HepG2 (cell line): Measurements from ENCODE around the gene MCU. TPM values are rescaled to one million over a fixed set of nuclear protein-coding genes. Genes with fewer than 3 reads are reported as not detected.

Source experiments
- ATAC-seq: fragments of 200-7000 bp; cut with Tn5 transposase; 3 replicates; pipeline ENCODE4 v1.9.1; 2020; ENCODE audit warnings: mild to moderate bottlenecking, moderate library complexity
- BruUV-seq: library from RNA; stranded (reverse); fragments of 400-500 nt; replicated peaks from 2 replicates; lab custom pipeline; 2021; lab: Mats Ljungman, UMichigan
- CTCF ChIA-PET: fragments of 300-600 bp; formaldehyde crosslinking; extraction: SDS; loops from one replicate; lab custom pipeline; 2021; ENCODE audit warnings: low total read pairs, inconsistent platforms, low intra/inter-chr PET ratio; lab: Yijun Ruan, JAX
- POLR2A ChIA-PET: fragments of 350-600 bp; sonication (Branson Sonifier 250); formaldehyde crosslinking; loops from one replicate; lab custom pipeline; 2020; ENCODE audit warnings: antibody characterized with exemption, inconsistent platforms; lab: Yijun Ruan, JAX
- DNase-seq: peaks from one replicate; pipeline ENCODE4 v3.0.0-alpha.2; 2015; ENCODE audit warnings: low spot score
- FAIRE-seq: peaks from 3 replicates; lab custom pipeline; 2011; peaks lifted over from hg19 to GRCh38; lab: Jason Lieb, UNC
- H2AFZ ChIP-seq: one replicate; pipeline ENCODE4 v1.6.1; 2011; ENCODE audit warnings: low read length, inconsistent platforms
- H3K27ac ChIP-seq: fragments of 300-600 bp; 3 replicates; pipeline ENCODE4 v1.8.0; 2011; ENCODE audit warnings: mixed run types, mild to moderate bottlenecking, mixed read lengths, low read length, inconsistent platforms; ENCODE audit not compliant: insufficient read depth; ENCODE audit errors: extremely low read length
- H3K27me3 ChIP-seq, 2 experiments: fragments of 200-600 bp in 1 of 2; 2 replicates in 1 of 2; 3 replicates in 1 of 2; pipeline versions ENCODE4 v1.6.0 to v1.8.0; 2011; ENCODE audit warnings: low read length in 2 of 2, mild to moderate bottlenecking in 2 of 2, moderate library complexity in 2 of 2, inconsistent platforms in 1 of 2; ENCODE audit not compliant: insufficient read depth in 2 of 2, control insufficient read depth in 1 of 2
- H3K36me3 ChIP-seq, 2 experiments: fragments of 200-600 bp in 1 of 2; replicated peaks in 1 of 2; 2 replicates in 1 of 2; 3 replicates in 1 of 2; pipeline versions ENCODE4 v1.5.1 to v1.8.0; 2011; ENCODE audit warnings: low read length in 2 of 2, inconsistent platforms in 1 of 2; ENCODE audit not compliant: insufficient read depth in 2 of 2, control insufficient read depth in 1 of 2
- H3K4me1 ChIP-seq: 2 replicates; pipeline ENCODE4 v1.5.1; 2012; ENCODE audit warnings: low read length, inconsistent platforms; ENCODE audit not compliant: insufficient read depth
- H3K4me2 ChIP-seq: 2 replicates; pipeline ENCODE4 v1.6.0; 2011; ENCODE audit warnings: low read depth, low read length, inconsistent platforms
- H3K4me3 ChIP-seq, 3 experiments: fragments of 200-600 bp in 1 of 3; sonication (generic), shearing (Covaris generic) in 1 of 3; replicated peaks in 1 of 3; 2 replicates each; pipeline ENCODE4 v1.5.1; 2011 to 2016; ENCODE audit warnings: low read length in 3 of 3, inconsistent platforms in 2 of 3, low read depth in 2 of 3, mild to moderate bottlenecking in 2 of 3, control low read depth in 1 of 3, mixed read lengths in 1 of 3; ENCODE audit not compliant: insufficient read depth in 1 of 3
- H3K79me2 ChIP-seq: one replicate; pipeline ENCODE4 v1.6.1; 2011; ENCODE audit warnings: low read length, inconsistent platforms; ENCODE audit not compliant: insufficient read depth
- H3K9ac ChIP-seq: 2 replicates; pipeline ENCODE4 v1.6.0; 2011; ENCODE audit warnings: mild to moderate bottlenecking, low read depth, low read length, inconsistent platforms; ENCODE audit not compliant: insufficient read depth
- H3K9me3 ChIP-seq: 2 replicates; pipeline ENCODE4 v1.5.1; 2012; ENCODE audit warnings: mild to moderate bottlenecking, low read length
- H4K20me1 ChIP-seq: 2 replicates; pipeline ENCODE4 v1.6.0; 2011; ENCODE audit warnings: inconsistent platforms, mild to moderate bottlenecking, low read length, moderate library complexity; ENCODE audit not compliant: insufficient read depth
- FOXA3 ChIP-seq: IDR thresholded peaks from 2 replicates; pipeline ENCODE4 v1.6.1; 2016; ENCODE audit warnings: missing genetic modification reagents, missing compliant biosample characterization
- PPARG ChIP-seq: conservative IDR thresholded peaks from 2 replicates; pipeline ENCODE4 v1.6.1; 2016; ENCODE audit warnings: missing biosample characterization, missing genetic modification reagents
- SOX13 ChIP-seq, 3 experiments: fragments of 450-650 bp in 1 of 3; sonication (generic) in 1 of 3; formaldehyde crosslinking in 1 of 3; IDR thresholded peaks in 2 of 3; conservative IDR thresholded peaks in 1 of 3; 2 replicates each; pipeline versions ENCODE4 v1.5.0 to v1.6.1; 2016 to 2020; ENCODE audit warnings: antibody characterized with exemption in 1 of 3, mild to moderate bottlenecking in 1 of 3, missing compliant biosample characterization in 1 of 3, missing genetic modification reagents in 1 of 3, moderate library complexity in 1 of 3
- ZNF839 ChIP-seq: sonication (generic); formaldehyde crosslinking; IDR thresholded peaks from 2 replicates; pipeline ENCODE4 v1.4.0; 2020; ENCODE audit warnings: missing genetic modification reagents, mild to moderate bottlenecking, borderline replicate concordance
- WGBS: methylation state at CpG from one replicate; pipeline ENCODE4 v1.1.6; 2017; ENCODE audit warnings: low lambda C conversion rate; 5-methylcytosine and 5-hydroxymethylcytosine counted together
- in situ Hi-C: cut with HindIII; loops from 2 replicates; pipeline ENCODE4 v1.10.0; 2017; ENCODE audit warnings: low pct_unique_long_range_greater_than_20kb; ENCODE audit not compliant: extremely low pct_ligation_motif_present
- intact Hi-C: fragments of 100-400 bp; cut with micrococcal nuclease; formaldehyde crosslinking; loops from one replicate; pipeline ENCODE4 v1.10.0; 2022; ENCODE audit not compliant: unreplicated experiment
- polyA plus RNA-seq, 8 experiments: library from polyadenylated mRNA; depleted of rRNA in 3 of 8; stranded (reverse) in 7 of 8; unstranded in 1 of 8; fragments of >200 nt; fragmentation: Illumina TruSeq in 4 of 8; extraction: Trizol in 4 of 8; gene quantifications; 2 replicates each; pipeline versions ENCODE4 v1.2.1 to v1.2.3, GENCODE V29; 2011 to 2016; ENCODE audit warnings: low read depth in 4 of 8, missing spikeins in 1 of 8, mixed read lengths in 1 of 8; ENCODE audit not compliant: insufficient read depth in 1 of 8
- total RNA-seq, 5 experiments: library from RNA; depleted of rRNA; stranded (reverse); fragments of >200 nt; fragmentation: Illumina TruSeq; extraction: Trizol; gene quantifications; 2 replicates each; pipeline ENCODE4 v1.2.3, GENCODE V29; 2016; ENCODE audit warnings: low read depth in 1 of 5
- TF ChIP-seq, protein P1 (sequence below): IDR thresholded peaks from 2 replicates; pipeline ENCODE4 v1.4.0; 2020; ENCODE audit warnings: mild to moderate bottlenecking, missing genetic modification reagents
- TF ChIP-seq, protein P2 (sequence below): sonication (generic); formaldehyde crosslinking; conservative IDR thresholded peaks from 2 replicates; pipeline ENCODE4 v1.4.0; 2020; ENCODE audit warnings: mild to moderate bottlenecking, missing genetic modification reagents, moderate library complexity
- TF ChIP-seq, protein P3 (sequence below): sonication (generic); formaldehyde crosslinking; IDR thresholded peaks from 2 replicates; pipeline ENCODE4 v1.4.0; 2020; ENCODE audit warnings: mild to moderate bottlenecking, missing genetic modification reagents

MCU gene
- total and polyA plus RNA-seq, 2 of the 13 experiments (the other 11 are each of a cell fraction or from before 2014, with no cell fraction given): 25.9 to 64.5 TPM

DNA sequence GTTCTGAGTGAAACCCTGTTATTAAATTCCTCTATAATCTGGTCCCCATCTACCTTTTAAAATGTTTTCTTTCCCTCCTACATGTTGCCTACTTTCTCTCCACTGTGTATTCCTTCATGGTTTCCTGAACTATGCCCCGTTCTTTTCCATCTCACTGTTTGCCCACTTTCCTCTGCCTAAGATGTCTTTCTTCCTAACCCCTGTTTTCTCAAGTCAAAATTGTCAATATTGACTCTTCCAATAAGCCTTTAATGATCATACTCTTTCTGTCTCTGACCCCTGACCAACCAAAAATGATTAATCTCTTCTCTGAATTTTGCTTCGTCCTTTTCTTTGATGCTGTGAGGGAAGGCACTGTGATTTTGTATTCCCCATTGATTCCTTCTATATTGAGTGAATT lies 171.0 kb downstream of the MCU start:
- intact Hi-C loops: no loop called here
- H3K79me2 ChIP-seq: no peaks in the 10 kb centered on the region
- in situ Hi-C loops: no loop called here
- peaks cover 0 to 14% of the 10 kb centered on the region in 2 experiments for H3K36me3 ChIP-seq
- no TSS peak for BruUV-seq
- no peaks in the 10 kb centered on the region for H3K27me3 ChIP-seq
- ChIA-PET CTCF (no interaction called here), POLR2A (no interaction called here)
- H3K4me2 ChIP-seq: peak overlapping the region; percentile 2; the same call in 1 of the 2 replicates
- FAIRE-seq: peak; percentile 8
- H3K9me3 ChIP-seq: no peaks in the 10 kb centered on the region
- H3K4me1 ChIP-seq: peaks cover 13% of the 10 kb centered on the region
- H4K20me1 ChIP-seq: no peaks in the 10 kb centered on the region
- H3K9ac ChIP-seq: no peak overlapping the region
- DNase-seq: no peak
- H2AFZ ChIP-seq: no peak overlapping the region
- H3K27ac ChIP-seq: no peak overlapping the region
- 38% methylated on average over 2 of the region's 2 CpGs for WGBS
- H3K4me3 ChIP-seq: no peak overlapping the region
- ATAC-seq: no peak
- TF ChIP-seq SOX13 (IDR thresholded peaks at IDR 0.05): no peak
- TF ChIP-seq SOX13 (CRISPR knock-in tag; conservative IDR thresholded peaks at IDR 0.05 in 1 of 2, IDR thresholded peaks at IDR 0.05 in 1 of 2): 0 out of 4 replicates have a peak, but pooled peaks of 1 of the 2 experiments have one; percentile 14
- TF ChIP-seq, protein P1, sequence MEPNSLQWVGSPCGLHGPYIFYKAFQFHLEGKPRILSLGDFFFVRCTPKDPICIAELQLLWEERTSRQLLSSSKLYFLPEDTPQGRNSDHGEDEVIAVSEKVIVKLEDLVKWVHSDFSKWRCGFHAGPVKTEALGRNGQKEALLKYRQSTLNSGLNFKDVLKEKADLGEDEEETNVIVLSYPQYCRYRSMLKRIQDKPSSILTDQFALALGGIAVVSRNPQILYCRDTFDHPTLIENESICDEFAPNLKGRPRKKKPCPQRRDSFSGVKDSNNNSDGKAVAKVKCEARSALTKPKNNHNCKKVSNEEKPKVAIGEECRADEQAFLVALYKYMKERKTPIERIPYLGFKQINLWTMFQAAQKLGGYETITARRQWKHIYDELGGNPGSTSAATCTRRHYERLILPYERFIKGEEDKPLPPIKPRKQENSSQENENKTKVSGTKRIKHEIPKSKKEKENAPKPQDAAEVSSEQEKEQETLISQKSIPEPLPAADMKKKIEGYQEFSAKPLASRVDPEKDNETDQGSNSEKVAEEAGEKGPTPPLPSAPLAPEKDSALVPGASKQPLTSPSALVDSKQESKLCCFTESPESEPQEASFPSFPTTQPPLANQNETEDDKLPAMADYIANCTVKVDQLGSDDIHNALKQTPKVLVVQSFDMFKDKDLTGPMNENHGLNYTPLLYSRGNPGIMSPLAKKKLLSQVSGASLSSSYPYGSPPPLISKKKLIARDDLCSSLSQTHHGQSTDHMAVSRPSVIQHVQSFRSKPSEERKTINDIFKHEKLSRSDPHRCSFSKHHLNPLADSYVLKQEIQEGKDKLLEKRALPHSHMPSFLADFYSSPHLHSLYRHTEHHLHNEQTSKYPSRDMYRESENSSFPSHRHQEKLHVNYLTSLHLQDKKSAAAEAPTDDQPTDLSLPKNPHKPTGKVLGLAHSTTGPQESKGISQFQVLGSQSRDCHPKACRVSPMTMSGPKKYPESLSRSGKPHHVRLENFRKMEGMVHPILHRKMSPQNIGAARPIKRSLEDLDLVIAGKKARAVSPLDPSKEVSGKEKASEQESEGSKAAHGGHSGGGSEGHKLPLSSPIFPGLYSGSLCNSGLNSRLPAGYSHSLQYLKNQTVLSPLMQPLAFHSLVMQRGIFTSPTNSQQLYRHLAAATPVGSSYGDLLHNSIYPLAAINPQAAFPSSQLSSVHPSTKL: peak; percentile 32; the same call in 1 of the 2 replicates
- TF ChIP-seq PPARG (CRISPR knock-in tag): peak; percentile 75; the same call in 1 of the 2 replicates
- no peak for TF ChIP-seq ZNF839 (CRISPR knock-in tag)
- TF ChIP-seq, protein P2, sequence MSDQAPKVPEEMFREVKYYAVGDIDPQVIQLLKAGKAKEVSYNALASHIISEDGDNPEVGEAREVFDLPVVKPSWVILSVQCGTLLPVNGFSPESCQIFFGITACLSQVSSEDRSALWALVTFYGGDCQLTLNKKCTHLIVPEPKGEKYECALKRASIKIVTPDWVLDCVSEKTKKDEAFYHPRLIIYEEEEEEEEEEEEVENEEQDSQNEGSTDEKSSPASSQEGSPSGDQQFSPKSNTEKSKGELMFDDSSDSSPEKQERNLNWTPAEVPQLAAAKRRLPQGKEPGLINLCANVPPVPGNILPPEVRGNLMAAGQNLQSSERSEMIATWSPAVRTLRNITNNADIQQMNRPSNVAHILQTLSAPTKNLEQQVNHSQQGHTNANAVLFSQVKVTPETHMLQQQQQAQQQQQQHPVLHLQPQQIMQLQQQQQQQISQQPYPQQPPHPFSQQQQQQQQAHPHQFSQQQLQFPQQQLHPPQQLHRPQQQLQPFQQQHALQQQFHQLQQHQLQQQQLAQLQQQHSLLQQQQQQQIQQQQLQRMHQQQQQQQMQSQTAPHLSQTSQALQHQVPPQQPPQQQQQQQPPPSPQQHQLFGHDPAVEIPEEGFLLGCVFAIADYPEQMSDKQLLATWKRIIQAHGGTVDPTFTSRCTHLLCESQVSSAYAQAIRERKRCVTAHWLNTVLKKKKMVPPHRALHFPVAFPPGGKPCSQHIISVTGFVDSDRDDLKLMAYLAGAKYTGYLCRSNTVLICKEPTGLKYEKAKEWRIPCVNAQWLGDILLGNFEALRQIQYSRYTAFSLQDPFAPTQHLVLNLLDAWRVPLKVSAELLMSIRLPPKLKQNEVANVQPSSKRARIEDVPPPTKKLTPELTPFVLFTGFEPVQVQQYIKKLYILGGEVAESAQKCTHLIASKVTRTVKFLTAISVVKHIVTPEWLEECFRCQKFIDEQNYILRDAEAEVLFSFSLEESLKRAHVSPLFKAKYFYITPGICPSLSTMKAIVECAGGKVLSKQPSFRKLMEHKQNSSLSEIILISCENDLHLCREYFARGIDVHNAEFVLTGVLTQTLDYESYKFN (CRISPR knock-in tag): 0 out of 2 replicates have a peak, but pooled peaks have one; percentile 16
- TF ChIP-seq FOXA3: peak; percentile 52
- TF ChIP-seq, protein P3, sequence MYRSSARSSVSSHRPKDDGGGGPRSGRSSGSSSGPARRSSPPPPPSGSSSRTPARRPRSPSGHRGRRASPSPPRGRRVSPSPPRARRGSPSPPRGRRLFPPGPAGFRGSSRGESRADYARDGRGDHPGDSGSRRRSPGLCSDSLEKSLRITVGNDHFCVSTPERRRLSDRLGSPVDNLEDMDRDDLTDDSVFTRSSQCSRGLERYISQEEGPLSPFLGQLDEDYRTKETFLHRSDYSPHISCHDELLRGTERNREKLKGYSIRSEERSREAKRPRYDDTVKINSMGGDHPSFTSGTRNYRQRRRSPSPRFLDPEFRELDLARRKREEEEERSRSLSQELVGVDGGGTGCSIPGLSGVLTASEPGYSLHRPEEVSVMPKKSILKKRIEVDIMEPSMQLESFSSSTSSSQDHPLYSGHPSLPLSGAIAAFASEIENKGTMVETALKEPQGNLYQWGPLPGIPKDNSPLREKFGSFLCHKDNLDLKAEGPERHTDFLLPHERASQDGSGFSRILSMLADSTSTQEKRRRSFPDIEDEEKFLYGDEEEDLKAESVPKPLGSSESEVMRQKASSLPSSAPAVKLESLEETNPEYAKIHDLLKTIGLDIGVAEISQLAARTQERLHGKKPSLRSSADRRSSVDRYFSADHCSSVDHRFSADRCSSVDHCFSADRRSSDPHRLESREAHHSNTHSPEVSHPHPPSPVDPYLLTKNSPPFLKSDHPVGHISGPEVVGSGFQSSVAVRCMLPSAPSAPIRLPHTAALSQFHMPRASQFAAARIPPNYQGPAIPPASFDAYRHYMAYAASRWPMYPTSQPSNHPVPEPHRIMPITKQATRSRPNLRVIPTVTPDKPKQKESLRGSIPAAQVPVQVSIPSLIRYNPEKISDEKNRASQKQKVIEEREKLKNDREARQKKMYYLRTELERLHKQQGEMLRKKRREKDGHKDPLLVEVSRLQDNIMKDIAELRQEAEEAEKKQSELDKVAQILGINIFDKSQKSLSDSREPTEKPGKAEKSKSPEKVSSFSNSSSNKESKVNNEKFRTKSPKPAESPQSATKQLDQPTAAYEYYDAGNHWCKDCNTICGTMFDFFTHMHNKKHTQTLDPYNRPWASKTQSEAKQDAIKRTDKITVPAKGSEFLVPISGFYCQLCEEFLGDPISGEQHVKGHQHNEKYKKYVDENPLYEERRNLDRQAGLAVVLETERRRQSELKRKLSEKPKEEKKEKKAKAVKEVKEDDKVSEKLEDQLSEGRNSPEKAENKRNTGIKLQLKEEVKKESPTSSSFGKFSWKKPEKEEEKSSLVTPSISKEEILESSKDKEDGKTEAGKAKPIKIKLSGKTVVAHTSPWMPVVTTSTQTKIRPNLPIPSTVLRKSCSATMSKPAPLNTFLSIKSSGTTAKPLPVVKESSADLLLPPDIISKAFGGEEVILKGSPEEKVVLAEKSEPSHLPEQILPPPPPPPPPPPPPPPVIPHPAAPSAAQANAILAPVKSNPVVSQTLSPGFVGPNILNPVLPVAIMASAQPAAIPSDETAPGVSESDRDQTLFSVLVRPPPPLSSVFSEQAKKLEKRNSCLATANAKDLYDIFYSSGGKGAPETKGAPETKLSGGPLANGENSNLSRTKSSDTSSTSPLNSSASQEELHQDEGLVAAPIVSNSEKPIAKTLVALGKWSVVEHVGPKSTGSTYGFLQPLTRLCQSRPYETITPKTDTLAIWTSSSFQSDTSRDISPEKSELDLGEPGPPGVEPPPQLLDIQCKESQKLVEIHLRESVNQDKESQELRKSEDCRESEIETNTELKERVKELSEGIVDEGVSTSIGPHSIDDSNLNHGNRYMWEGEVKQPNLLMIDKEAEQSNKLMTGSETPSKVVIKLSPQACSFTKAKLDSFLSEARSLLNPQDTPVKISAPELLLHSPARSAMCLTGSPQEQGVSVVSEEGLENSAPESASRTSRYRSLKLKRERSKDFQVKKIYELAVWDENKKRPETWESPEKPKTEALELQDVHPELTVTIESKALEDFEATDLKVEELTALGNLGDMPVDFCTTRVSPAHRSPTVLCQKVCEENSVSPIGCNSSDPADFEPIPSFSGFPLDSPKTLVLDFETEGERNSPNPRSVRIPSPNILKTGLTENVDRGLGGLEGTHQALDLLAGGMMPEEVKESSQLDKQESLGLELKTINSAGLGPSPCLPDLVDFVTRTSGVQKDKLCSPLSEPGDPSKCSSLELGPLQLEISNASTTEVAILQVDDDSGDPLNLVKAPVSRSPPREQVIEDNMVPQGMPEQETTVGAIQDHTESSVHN (CRISPR knock-in tag): no peak
